ENCODE measurements around the gene ABCC2. TPM values are rescaled to one million over a fixed set of nuclear protein-coding genes. Genes with fewer than 3 reads are reported as not detected.

Gene ABCC2
- total and polyA plus RNA-seq, 9 of the 15 experiments (the other 6 are each of a cell fraction or from before 2014, with no cell fraction given) = 0.03 to 0.18 (median 0.10) TPM; not detected in 1

DNA sequence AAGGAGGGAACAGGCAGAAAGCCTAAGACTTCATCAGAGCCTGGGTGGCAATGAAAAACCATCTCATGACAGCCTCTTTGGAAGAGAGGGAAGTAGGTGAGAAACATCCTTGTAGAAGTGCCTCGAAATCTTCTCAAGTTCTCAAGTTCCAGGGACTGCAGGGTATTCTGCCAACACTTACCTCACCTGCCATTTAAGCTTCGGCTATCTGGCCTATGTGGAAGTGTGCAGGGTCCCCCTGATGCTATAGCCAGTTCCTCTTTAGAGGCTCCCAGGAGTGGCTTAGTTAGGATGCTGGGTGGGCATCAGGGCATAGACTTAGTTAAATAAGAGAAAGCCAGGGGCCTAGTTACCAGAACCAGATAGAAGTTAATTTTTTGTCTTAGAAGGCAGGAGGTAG lies 27.0 kb downstream of the ABCC2 start:
- H2AFZ ChIP-seq (ENCODE audit: low read depth, low read length) = no peak overlapping the region

More for the DNA sequence above, 27.0 kb downstream of the ABCC2 start:
- H3K4me2 ChIP-seq (ENCODE audit: insufficient read depth, low read length) = no peak overlapping the region
- no peak for FAIRE-seq
- H3K27me3 ChIP-seq (ENCODE audit: control insufficient read depth in 2 of 2, insufficient read depth in 2 of 2, low read length in 2 of 2) = peaks cover 7 to 15% of the 10 kb centered on the region in 2 experiments
- no peaks in the 10 kb centered on the region for H3K36me3 ChIP-seq (ENCODE audit: control insufficient read depth, insufficient read depth, low read length)
- intact Hi-C loops (cut with micrococcal nuclease) (no loop called here), in situ Hi-C loops (cut with MboI) (no loop called here)
- no TSS peak for BruUV-seq (replicated peaks)
- no peaks in the 10 kb centered on the region for H3K4me1 ChIP-seq (replicated peaks in 1 of 2; ENCODE audit: control insufficient read depth in 2 of 2, insufficient read depth in 2 of 2, low read length in 2 of 2)
- H3K79me2 ChIP-seq (ENCODE audit: control insufficient read depth, insufficient read depth, low read length) = no peaks in the 10 kb centered on the region
- H3K9me1 ChIP-seq (ENCODE audit: control insufficient read depth, insufficient read depth, low read length) = no peaks in the 10 kb centered on the region
- no peaks in the 10 kb centered on the region for H4K20me1 ChIP-seq (replicated peaks; ENCODE audit: control insufficient read depth, insufficient read depth, low read length)
- no peaks in the 10 kb centered on the region for H3K9me3 ChIP-seq (replicated peaks; ENCODE audit: control insufficient read depth, insufficient read depth, low read depth, low read length)
- ATAC-seq = no peak
- H3K27ac ChIP-seq (ENCODE audit: extremely low read depth, low read depth, low read length) = no peak overlapping the region
- no peak overlapping the region for H3K4me3 ChIP-seq
- 0% methylated on average over 2 of the region's 2 CpGs for WGBS (ENCODE audit: insufficient coverage, low coverage, missing lambda C conversion rate)
- TF ChIP-seq, protein P1, sequence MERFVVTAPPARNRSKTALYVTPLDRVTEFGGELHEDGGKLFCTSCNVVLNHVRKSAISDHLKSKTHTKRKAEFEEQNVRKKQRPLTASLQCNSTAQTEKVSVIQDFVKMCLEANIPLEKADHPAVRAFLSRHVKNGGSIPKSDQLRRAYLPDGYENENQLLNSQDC (CRISPR knock-in tag; IDR thresholded peaks at IDR 0.05) = no peak
- no peak for TF ChIP-seq CBFA2T2 (conservative IDR thresholded peaks at IDR 0.05)
- TF ChIP-seq ZNF316 (IDR thresholded peaks at IDR 0.05) = no peak
- no peak for TF ChIP-seq ZZZ3 (IDR thresholded peaks at IDR 0.05)
- TF ChIP-seq, protein P2, sequence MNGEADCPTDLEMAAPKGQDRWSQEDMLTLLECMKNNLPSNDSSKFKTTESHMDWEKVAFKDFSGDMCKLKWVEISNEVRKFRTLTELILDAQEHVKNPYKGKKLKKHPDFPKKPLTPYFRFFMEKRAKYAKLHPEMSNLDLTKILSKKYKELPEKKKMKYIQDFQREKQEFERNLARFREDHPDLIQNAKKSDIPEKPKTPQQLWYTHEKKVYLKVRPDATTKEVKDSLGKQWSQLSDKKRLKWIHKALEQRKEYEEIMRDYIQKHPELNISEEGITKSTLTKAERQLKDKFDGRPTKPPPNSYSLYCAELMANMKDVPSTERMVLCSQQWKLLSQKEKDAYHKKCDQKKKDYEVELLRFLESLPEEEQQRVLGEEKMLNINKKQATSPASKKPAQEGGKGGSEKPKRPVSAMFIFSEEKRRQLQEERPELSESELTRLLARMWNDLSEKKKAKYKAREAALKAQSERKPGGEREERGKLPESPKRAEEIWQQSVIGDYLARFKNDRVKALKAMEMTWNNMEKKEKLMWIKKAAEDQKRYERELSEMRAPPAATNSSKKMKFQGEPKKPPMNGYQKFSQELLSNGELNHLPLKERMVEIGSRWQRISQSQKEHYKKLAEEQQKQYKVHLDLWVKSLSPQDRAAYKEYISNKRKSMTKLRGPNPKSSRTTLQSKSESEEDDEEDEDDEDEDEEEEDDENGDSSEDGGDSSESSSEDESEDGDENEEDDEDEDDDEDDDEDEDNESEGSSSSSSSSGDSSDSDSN (IDR thresholded peaks at IDR 0.05; ENCODE audit: borderline replicate concordance in 1 of 2, low read depth in 2 of 2, low read length in 2 of 2) = no peak
- TF ChIP-seq THRAP3 (IDR thresholded peaks at IDR 0.05; ENCODE audit: borderline replicate concordance) = no peak
- no peak for TF ChIP-seq ELF4 (CRISPR knock-in tag; IDR thresholded peaks at IDR 0.05)
- TF ChIP-seq POLR3A (IDR thresholded peaks at IDR 0.05; ENCODE audit: borderline replicate concordance, extremely low read depth, insufficient read depth, insufficient read length) = no peak
- ChIA-PET CTCF (ENCODE audit: low intra/inter-chr PET ratio) (no interaction called here), POLR2A (no interaction called here)
- no peak overlapping the region for H3K9ac ChIP-seq (ENCODE audit: insufficient read depth in 1 of 2, low read depth in 2 of 2, low read length in 2 of 2)
- no peak for DNase-seq (ENCODE audit: extremely low read depth in 1 of 4, low spot score in 3 of 4)
